PC-9 (cell line): ENCODE results near the gene PLAU.

Experiments
- CTCF ChIP-seq: fragments of 200-600 bp; sonication (generic); conservative IDR thresholded peaks from 2 replicates; pipeline ENCODE4 v1.6.1; 2017; ENCODE audit warnings: mixed run types, antibody characterized with exemption, mild to moderate bottlenecking, moderate library complexity
- EZH2 ChIP-seq: fragments of 200-600 bp; sonication (generic); IDR thresholded peaks from 2 replicates; pipeline ENCODE4 v1.8.0; 2017; ENCODE audit warnings: antibody characterized with exemption, low read depth

DNA sequence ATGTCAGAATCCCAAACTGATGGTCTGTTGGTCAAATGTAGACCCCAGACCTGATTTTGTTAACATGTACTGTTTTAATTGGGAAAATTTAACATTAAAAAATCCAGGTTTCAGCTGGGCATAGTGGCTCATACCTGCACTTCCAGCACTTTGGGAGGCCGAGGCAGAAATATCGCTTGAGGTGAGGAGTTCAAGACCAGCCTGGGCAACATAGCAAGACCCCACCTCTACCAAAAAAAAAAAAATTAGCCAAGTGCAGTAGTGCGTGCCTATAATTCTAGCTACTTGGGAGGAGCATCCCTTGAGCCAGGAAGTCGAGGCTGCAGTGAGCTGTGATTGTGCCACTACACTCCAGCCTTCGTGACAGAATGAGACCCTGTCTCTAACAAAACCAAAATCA, 20.7 kb upstream of the PLAU start:
- TF ChIP-seq CTCF (no peak), EZH2 (no peak)
